ENCODE data around the gene AP3B1. TPM values are rescaled to one million over a fixed set of nuclear protein-coding genes. Genes with fewer than 3 reads are reported as not detected.

AP3B1 gene
- total RNA-seq, 1 donor from 2014 or later = 42.0 TPM

DNA sequence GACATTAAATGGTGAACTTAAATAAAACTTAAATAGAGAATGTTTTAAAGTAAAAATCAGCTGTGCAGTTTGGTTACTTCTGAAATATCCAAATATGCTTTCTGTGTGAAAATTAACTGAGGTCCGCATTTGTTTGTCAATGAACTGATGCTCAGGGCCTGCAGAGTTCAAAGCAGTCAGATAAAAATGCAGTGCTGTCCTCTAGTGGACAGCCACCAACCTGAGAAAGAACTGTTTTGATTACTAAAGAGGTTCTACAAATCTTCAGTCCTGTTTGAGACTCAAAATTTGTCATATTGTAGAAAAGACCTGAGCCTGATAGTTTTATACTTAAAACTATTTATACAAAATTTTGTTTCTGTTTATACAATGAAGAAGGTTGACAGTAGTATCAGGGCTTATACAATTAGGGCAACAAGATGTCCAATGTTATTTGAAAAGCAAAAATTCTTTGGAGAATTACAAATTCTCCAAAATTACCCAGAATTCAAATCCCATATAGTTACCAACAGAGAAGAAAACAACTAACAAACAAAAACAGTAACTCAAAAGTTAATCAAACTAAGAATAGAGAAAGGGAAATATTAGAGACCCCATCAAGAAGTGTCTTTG, 286.0 kb downstream of the AP3B1 start:
- FAIRE-seq (peak; percentile 90), DNase-seq (ENCODE audit: low spot score in 2 of 2) (peak; percentile 35 to 43)

- DNase-seq (ENCODE audit: low spot score in 2 of 2) (no peak), FAIRE-seq (no peak)
Observed at GRCh38 chr5:78007233-78007632, 287.3 kb downstream of the AP3B1 start.

DNA sequence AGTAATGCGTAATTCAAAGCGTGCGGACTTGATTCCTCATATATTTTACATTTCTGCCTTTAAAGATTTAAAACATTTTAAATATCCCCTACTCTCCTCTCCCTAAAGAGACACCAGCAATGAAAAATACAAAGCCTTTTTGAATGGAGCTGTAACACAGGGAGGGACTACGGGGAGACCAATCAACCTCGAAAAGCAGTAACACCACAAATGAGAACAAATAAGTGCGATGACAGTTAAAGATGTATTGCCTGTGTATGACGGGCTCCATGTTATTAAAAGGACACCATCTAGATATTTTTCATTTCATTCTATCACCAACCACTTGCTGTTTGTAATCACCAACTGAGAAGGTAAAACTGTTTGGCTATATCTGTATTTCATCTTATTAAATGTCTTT, 288.0 kb downstream of the AP3B1 start:
- DNase-seq (ENCODE audit: low spot score in 2 of 2) = no peak
- FAIRE-seq = no peak

DNA sequence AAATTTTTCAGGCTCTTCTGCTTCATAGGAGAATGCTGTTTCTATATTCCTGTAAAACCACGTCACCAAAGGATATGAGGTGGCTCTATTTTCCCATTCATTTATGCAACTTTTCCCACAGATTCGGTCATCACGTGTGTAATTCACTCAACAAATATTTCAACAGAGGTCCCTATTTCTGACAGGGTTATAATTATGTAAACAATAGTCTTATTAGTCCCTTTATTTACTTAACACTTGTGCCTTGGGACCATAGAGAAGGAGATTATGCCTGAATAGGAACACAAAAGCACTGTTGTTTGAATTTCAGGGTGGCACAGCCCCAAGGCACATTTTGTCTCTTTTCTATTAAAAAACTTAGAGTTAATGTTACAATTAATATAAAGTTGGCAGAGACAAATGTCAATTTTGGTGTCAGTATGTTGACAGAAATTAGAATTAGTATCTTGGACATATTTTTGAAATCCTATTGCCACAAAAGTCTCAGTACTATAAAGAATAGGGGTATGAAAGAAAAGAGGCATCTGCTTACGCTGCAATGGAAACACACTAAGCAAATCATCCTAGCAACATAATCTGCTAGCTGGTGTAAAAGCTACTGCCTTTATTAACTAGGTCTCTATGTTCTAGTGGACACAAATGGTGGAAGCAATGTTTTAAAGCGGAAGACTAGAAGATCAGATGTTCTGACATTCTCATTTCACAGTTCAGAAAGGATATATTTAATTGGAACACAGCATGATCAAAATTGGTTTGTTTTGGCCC, 289.3 kb downstream of the AP3B1 start:
- DNase-seq (ENCODE audit: low spot score in 2 of 2) (no peak), FAIRE-seq (peak; percentile 30)

DNA sequence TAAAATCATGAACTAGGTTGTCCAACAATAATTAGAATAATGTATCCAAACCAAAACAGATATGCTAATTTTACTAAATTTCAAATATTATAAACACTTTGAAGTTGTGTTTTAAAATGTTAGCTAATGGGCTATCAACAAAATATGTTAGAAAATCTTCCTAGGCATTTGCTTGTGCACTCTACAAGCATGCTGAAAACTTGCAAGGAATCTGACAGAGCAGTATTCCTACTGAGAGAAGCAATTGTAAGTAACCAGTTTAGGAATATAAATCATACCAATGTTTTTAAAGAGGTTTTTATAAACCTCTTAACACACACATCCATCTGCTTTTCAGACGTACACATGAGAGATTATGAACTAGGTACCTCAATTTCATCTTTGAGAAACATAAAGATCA, 289.9 kb downstream of the AP3B1 start:
- FAIRE-seq = peak; percentile 64
- no peak for DNase-seq (ENCODE audit: low spot score in 2 of 2)

- DNase-seq (ENCODE audit: low spot score in 2 of 2) (no peak), FAIRE-seq (no peak)
Observed at GRCh38 chr5:78003919-78004318, 290.6 kb downstream of the AP3B1 start.

- FAIRE-seq (peak; percentile 77), DNase-seq (ENCODE audit: low spot score in 2 of 2) (no peak)
Observed at GRCh38 chr5:78003450-78003849, 291.0 kb downstream of the AP3B1 start.

- DNase-seq (ENCODE audit: low spot score in 2 of 2) = no peak
- no peak for FAIRE-seq
Observed at GRCh38 chr5:78002690-78003089, 291.8 kb downstream of the AP3B1 start.

DNA sequence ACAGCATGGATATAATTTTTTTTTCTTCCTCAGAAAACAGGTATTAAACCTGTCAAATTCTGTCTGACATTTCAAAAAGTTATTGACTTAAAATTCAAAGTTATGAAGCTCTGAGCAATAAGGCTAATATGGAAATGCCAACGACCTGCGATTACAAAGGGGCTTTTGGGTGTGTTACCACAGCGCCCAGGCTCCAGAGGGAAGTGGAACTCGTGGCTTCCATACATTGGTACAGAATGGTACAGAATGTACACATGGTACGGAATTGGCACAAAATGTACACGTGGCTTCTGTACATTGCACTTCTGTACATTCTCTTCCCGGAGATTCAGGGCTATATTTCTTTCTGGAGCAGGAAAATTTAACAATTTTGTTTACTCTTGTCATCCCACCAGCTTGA, 293.3 kb downstream of the AP3B1 start:
- FAIRE-seq = no peak
- no peak for DNase-seq (ENCODE audit: low spot score in 2 of 2)

DNA sequence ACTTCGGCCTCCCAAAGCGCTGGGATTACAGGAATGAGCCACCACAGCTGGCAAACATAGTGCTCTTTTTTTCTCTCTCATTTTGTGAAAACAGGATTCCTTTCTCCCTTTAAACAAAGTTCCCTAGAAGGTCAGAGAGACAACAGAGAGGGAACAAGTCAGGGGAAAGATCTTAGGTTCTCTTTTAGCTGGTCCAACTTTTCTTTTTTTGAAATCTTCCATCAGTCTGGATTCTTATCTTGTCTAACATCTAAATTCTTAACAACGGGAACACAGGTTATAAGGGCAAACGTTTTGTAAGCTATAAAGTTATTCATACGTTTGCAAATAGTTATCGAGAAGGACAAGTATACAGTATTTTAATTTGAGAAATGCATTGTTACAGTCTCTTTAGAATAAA, 294.3 kb downstream of the AP3B1 start:
- no peak for FAIRE-seq
- DNase-seq (ENCODE audit: low spot score in 2 of 2) = no peak

DNA sequence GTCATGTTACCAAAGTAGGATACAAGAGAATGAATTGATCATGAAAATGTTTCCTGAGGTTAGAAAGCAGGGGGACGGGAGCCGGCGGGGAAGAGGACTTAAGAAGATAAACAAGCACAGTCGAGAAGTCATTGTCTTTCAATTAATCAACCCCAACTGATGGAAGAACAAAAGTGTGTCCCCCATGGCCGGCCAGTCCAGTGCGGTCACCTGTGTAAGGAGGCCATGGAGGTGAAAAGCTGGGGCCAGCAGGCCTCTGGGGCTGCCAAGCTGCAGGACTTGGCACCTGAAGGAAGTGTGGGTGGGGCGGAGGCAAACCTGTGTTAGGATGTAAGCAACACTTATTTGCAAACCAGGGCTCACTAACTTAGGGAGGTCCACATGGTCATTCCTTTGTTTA, 295.1 kb downstream of the AP3B1 start:
- FAIRE-seq (no peak), DNase-seq (ENCODE audit: low spot score in 2 of 2) (no peak)

GRCh38 chr5:77996943-77997342, 297.6 kb downstream of the AP3B1 start:
- DNase-seq (ENCODE audit: low spot score in 2 of 2) = no peak
- no peak for FAIRE-seq

GRCh38 chr5:77995793-77996409, 298.6 kb downstream of the AP3B1 start:
- DNase-seq (ENCODE audit: low spot score in 2 of 2) = no peak
- FAIRE-seq = no peak

DNA sequence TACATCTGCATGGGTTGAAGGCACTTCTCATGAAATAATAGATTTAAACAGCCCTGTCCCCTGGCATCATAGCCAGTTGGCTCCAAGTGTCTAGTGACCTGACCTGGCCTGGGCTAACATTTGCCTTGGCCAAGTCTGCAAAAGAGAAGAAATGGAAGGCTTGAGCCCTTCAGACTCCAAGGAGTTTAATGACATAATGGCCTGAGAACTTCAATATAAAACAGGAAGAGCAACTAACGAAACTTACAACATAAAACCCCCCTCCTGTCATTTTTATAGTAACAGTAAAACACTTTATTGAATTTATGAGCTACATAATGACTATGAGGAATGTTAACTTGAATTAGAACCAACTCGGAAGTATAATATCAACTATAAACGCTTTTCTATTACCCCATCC, 299.6 kb downstream of the AP3B1 start:
- no peak for FAIRE-seq
- no peak for DNase-seq (ENCODE audit: low spot score in 2 of 2)

DNA sequence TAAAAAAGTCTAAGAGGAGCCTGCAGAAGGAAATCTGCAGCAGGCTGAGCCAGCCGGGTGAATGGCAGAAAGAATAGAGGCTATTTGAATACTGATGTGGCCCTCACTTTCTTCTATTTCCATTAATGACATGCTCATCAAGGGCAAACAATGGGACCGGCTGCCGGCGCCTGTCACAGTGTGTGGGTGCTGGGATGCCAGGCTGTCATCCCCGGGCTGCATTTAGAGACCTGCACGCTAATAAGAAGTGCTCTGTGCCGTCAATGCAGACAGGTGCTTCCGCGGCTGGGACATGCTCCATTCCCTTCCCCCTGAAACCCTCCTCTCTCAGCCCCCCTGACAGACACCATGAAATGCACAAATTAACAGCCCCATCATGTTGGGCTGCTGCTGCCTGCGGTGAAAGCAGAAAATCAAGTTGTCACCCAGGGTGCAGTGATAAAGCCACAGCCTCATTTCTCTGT, 300.6 kb downstream of the AP3B1 start:
- FAIRE-seq (no peak), DNase-seq (ENCODE audit: low spot score in 2 of 2) (peak in 1 of 2 donors; percentile 47)

- FAIRE-seq (no peak), DNase-seq (ENCODE audit: low spot score in 2 of 2) (no peak)
Observed at GRCh38 chr5:77993141-77993854, 301.2 kb downstream of the AP3B1 start.

- no peak for FAIRE-seq
- DNase-seq (ENCODE audit: low spot score in 2 of 2) = no peak
Observed at GRCh38 chr5:77991084-77991483, 303.4 kb downstream of the AP3B1 start.

DNA sequence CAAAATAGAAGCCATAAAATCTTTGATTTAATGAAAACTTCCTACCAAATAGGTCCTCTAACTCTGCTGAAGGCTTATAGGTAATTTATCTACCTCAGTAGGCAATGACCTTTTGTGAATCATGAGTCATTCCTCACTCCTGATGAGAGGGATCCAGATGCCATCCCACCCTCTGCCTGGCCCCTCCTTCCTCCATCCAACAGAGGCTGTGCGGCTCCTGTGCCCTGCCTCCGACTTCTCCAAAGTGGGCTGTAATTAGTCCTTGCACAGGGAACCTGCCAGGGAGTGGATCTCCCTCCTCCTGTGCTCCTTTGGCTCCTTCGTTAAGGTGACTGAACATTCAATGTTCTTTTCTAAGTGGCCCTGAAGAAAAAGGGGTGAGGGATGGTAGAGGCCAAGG, 304.5 kb downstream of the AP3B1 start:
- DNase-seq (ENCODE audit: low spot score in 2 of 2) (no peak), FAIRE-seq (no peak)

DNA sequence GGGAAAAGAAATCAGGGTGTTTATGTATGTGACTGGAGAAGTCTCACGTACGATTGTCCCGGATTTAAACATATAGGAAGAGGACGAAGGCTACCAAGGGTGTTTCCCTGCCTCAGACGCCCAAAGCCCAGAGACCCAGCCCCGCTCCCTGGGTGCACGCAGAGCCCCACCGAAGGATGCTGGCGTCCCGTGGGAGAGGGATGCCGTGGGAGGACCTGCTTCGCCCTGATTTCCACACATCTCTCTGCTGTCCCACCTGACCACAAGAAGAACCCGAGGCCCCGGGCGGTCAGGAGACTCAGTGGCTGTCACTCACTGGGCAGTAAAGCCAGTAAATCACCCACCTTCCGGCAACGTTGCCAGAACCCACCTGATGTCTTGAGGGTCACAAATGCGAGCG, 306.5 kb downstream of the AP3B1 start:
- DNase-seq (ENCODE audit: low spot score in 2 of 2) = no peak
- FAIRE-seq = no peak

DNA sequence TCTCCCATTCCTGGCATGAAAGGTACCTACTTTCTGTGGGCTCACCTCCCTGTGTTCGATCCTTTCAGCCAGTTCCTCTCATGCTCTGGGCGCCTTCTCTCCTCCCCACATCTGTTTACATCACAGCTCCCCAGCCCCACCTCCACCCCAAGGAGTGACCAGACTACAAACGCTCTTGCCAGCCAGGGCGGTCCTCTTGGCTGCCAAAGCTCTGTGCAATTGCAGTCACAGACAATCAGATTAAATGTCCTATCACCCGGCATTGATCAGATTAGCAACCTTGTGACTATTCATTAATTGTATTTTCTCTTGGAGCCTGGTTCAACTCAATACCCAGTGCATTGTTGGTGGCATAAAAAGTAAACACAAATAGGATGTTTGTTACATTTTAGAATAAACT, 307.2 kb downstream of the AP3B1 start:
- no peak for FAIRE-seq
- DNase-seq (ENCODE audit: low spot score in 2 of 2) = peak in 1 of 2 donors; percentile 24

GRCh38 chr5:77986261-77986660, 308.2 kb downstream of the AP3B1 start:
- DNase-seq (ENCODE audit: low spot score in 2 of 2) (no peak), FAIRE-seq (no peak)
